Ramos (cell line): ENCODE measurements around the gene PSMD6.

Source experiments
- in situ Hi-C: fragments of 300-500 bp; cut with MboI; formaldehyde crosslinking; loops from one replicate; pipeline ENCODE4 v1.14.3; 2022; ENCODE audit warnings: low sequenced_read_pairs; ENCODE audit not compliant: unreplicated experiment

The PSMD6 gene

GRCh38 chr3:64046996-64047594 lies 23.8 kb upstream of the PSMD6 start:
- in situ Hi-C loops: no loop called here

GRCh38 chr3:64046592-64046991 lies 23.3 kb upstream of the PSMD6 start:
- in situ Hi-C loops: no loop called here

GRCh38 chr3:64042952-64043351 lies 19.7 kb upstream of the PSMD6 start:
- in situ Hi-C loops: no loop called here

GRCh38 chr3:64039981-64040733 lies 16.9 kb upstream of the PSMD6 start:
- in situ Hi-C loops: loop anchor here (10.0 kb wide), 1 partner anchor 355 kb away; no protein-coding TSS in a partner anchor

- in situ Hi-C loops: loop anchor here (10.0 kb wide), 1 partner anchor 355 kb away; no protein-coding TSS in a partner anchor
These were observed 16.0 kb upstream of the PSMD6 start for GRCh38 chr3:64039332-64039731.

- in situ Hi-C loops: loop anchor here (10.0 kb wide), 1 partner anchor 356 kb away; no protein-coding TSS in a partner anchor
These were observed 15.0 kb upstream of the PSMD6 start for GRCh38 chr3:64038253-64038767.

GRCh38 chr3:64037084-64037483 lies 13.8 kb upstream of the PSMD6 start:
- in situ Hi-C loops: loop anchor here (10.0 kb wide), 1 partner anchor 358 kb away; no protein-coding TSS in a partner anchor

- in situ Hi-C loops: loop anchor here (10.0 kb wide), 1 partner anchor 362 kb away; no protein-coding TSS in a partner anchor
These were observed 9.8 kb upstream of the PSMD6 start for GRCh38 chr3:64033069-64033468.

- in situ Hi-C loops: loop anchor here (10.0 kb wide), 1 partner anchor 363 kb away; no protein-coding TSS in a partner anchor
These were observed 8.5 kb upstream of the PSMD6 start for GRCh38 chr3:64031540-64032508.

- in situ Hi-C loops: loop anchor here (10.0 kb wide), 1 partner anchor 364 kb away; no protein-coding TSS in a partner anchor
These were observed 7.4 kb upstream of the PSMD6 start for GRCh38 chr3:64030741-64031140.

- in situ Hi-C loops: loop anchor here (10.0 kb wide), 1 partner anchor 436 kb away; no protein-coding TSS in a partner anchor
These were observed 6.0 kb upstream of the PSMD6 start for GRCh38 chr3:64029287-64029686.

- in situ Hi-C loops: loop anchor here (10.0 kb wide), 1 partner anchor 436 kb away; no protein-coding TSS in a partner anchor
These were observed 5.5 kb upstream of the PSMD6 start for GRCh38 chr3:64028754-64029153.

- in situ Hi-C loops: loop anchor here (10.0 kb wide), 1 partner anchor 437 kb away; no protein-coding TSS in a partner anchor
These were observed 4.4 kb upstream of the PSMD6 start for GRCh38 chr3:64027658-64028057.

- in situ Hi-C loops: loop anchor here (10.0 kb wide), 1 partner anchor 438 kb away; no protein-coding TSS in a partner anchor
These were observed 3.1 kb upstream of the PSMD6 start for GRCh38 chr3:64026346-64026745.

- in situ Hi-C loops: loop anchor here (10.0 kb wide), 1 partner anchor 441 kb away; no protein-coding TSS in a partner anchor
These were observed 548 bp upstream of the PSMD6 start for GRCh38 chr3:64023861-64024223.

GRCh38 chr3:64022451-64023186 lies 675 bp downstream of the PSMD6 start:
- in situ Hi-C loops: loop anchor here (10.0 kb wide), 1 partner anchor 442 kb away; no protein-coding TSS in a partner anchor

- in situ Hi-C loops: loop anchor here (10.0 kb wide), 1 partner anchor 443 kb away; no protein-coding TSS in a partner anchor
These were observed 1.4 kb downstream of the PSMD6 start for GRCh38 chr3:64021922-64022321.

- in situ Hi-C loops: loop anchor here (10.0 kb wide), 1 partner anchor 445 kb away; no protein-coding TSS in a partner anchor
These were observed 3.4 kb downstream of the PSMD6 start for GRCh38 chr3:64019879-64020278.

- in situ Hi-C loops: no loop called here
These were observed 4.0 kb downstream of the PSMD6 start for GRCh38 chr3:64019271-64019670.
